ENCODE data around the gene SMURF1. TPM values are rescaled to one million over a fixed set of nuclear protein-coding genes. Genes with fewer than 3 reads are reported as not detected.

The SMURF1 gene
- total RNA-seq, 1 donor from 2014 or later: 22.1 TPM

DNA sequence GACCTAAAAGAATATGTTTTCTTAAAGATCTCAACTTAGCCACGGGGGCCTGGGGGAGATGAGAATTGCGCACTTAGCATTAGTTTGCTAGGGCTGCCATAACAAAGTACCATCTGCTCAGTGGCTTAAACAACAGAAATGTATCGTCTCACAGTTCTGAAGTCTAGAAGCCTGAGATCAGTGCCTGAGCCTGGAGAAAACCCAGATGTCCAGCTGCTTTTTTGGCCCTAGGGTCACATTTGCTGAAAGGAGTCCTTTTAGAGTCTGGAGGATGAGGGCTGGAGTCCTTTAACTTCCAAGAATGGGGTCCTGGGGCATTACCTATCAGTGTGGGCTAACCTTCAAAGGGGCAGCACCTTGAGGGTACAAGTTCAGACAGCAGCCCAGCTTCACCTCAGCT, 48.2 kb downstream of the SMURF1 start:
- H3K27ac Mint-ChIP-seq: no peak overlapping the region
- peaks cover 40% of the 10 kb centered on the region for H3K4me1 Mint-ChIP-seq (ENCODE audit: unreplicated experiment)
- TF ChIP-seq, protein P1, sequence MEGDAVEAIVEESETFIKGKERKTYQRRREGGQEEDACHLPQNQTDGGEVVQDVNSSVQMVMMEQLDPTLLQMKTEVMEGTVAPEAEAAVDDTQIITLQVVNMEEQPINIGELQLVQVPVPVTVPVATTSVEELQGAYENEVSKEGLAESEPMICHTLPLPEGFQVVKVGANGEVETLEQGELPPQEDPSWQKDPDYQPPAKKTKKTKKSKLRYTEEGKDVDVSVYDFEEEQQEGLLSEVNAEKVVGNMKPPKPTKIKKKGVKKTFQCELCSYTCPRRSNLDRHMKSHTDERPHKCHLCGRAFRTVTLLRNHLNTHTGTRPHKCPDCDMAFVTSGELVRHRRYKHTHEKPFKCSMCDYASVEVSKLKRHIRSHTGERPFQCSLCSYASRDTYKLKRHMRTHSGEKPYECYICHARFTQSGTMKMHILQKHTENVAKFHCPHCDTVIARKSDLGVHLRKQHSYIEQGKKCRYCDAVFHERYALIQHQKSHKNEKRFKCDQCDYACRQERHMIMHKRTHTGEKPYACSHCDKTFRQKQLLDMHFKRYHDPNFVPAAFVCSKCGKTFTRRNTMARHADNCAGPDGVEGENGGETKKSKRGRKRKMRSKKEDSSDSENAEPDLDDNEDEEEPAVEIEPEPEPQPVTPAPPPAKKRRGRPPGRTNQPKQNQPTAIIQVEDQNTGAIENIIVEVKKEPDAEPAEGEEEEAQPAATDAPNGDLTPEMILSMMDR (conservative IDR thresholded peaks at IDR 0.05): no peak
- no peaks in the 10 kb centered on the region for H3K27me3 Mint-ChIP-seq
- DNase-seq (ENCODE audit: extremely low spot score, unreplicated experiment): no peak
- peaks cover 8% of the 10 kb centered on the region for H3K9me3 Mint-ChIP-seq
- peaks cover 18% of the 10 kb centered on the region for H3K36me3 Mint-ChIP-seq
- no peak overlapping the region for H3K4me3 Mint-ChIP-seq

DNA sequence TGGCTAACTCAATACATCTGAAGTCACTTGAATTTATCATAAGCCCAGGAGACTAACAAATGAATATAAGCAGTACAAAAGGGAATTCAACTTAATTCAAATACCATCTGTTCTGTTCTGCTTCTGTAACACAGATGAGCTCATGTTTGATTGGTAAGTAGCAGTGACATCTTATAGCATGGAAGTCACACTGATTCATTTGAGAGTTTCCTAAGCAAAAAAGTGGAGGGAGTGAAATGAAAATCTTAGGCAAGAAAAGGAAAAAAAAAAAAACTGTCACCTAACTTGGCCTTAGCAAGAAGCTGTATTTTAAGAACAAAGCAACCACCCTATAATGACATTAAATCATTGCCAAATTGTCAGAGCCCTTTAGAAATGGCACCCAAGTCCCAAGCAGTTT, 49.5 kb downstream of the SMURF1 start:
- Mint-ChIP-seq H3K9me3 (peaks cover 6% of the 10 kb centered on the region), H3K4me3 (no peak overlapping the region), H3K27ac (no peak overlapping the region), H3K36me3 (peaks cover 18% of the 10 kb centered on the region), H3K27me3 (no peaks in the 10 kb centered on the region), H3K4me1 (ENCODE audit: unreplicated experiment) (peaks cover 42% of the 10 kb centered on the region)
- TF ChIP-seq, protein P1 (conservative IDR thresholded peaks at IDR 0.05): no peak
- DNase-seq (ENCODE audit: extremely low spot score, unreplicated experiment): no peak

DNA sequence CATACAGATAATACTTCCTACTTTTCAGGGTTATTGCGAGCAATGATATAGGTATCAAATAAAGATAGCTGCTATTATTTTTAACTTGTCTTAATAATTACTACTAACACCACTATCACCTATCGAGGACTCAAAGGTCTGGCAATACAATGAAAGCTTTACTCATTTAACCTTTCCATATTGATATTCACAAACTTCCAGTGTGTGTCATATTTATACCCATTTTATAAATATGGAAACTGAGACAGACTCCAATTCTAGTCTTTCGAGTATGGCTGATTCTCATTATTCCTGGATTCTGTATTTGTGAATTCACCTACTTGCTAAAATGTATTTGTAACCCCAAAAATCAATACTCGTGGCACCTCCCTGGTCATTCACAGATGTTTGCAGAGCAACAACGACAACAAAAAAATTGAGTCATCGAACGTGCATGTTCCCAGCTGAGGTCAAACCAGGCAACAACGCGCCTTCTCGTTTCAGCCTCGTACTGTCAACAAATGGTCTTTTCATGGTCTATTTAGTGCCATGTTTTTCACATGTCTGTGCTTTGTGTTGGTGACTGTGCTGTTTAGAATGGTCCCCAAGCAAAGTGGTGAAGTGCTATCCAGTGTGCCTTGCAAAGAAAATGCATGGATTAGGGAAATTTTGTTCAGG, 51.7 kb downstream of the SMURF1 start:
- TF ChIP-seq, protein P1 (conservative IDR thresholded peaks at IDR 0.05): no peak
- Mint-ChIP-seq H3K9me3 (no peaks in the 10 kb centered on the region), H3K4me1 (ENCODE audit: unreplicated experiment) (peaks cover 36% of the 10 kb centered on the region), H3K27ac (peak overlapping the region; percentile 67), H3K36me3 (peaks cover 12% of the 10 kb centered on the region), H3K27me3 (no peaks in the 10 kb centered on the region), H3K4me3 (peak overlapping the region; percentile 29)
- no peak for DNase-seq (ENCODE audit: extremely low spot score, unreplicated experiment)

DNA sequence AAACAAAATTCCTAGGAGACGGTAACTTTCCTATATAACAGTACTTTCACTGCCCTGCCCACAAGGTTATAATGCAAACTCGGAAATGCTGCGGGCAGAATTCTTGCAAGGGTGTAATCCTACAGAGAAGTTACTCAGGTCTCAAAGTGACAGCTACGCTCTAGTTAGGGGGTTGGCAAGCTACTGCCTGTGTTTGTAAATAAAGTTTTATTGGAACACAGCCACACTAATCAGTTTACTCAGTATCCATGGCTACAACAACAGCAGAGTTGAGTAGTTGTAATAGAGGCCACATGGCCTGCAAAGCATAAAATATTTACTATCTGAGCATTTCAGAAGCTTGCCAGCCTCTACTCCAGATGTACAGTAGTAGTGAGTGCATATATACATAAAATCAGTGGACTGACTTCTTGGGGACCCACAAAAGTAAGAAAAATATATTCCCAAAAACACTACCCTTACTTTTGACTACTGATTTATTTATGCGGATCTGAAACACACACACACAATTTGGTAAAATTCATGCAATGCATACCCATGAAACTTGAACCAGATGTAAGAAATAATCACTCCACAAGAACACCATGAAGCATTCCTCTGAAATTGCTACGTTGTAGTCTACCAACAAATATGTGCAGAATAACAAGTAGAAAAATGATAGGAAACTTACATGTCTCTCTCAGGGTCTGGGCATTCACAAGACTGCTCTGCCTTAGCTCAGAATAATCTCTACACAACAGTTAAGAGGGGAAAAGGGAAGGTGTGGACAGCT, 53.0 kb downstream of the SMURF1 start:
- no peaks in the 10 kb centered on the region for H3K27me3 Mint-ChIP-seq
- TF ChIP-seq, protein P1 (conservative IDR thresholded peaks at IDR 0.05): no peak
- no peaks in the 10 kb centered on the region for H3K9me3 Mint-ChIP-seq
- no peak overlapping the region for H3K4me3 Mint-ChIP-seq
- peaks cover 32% of the 10 kb centered on the region for H3K4me1 Mint-ChIP-seq (ENCODE audit: unreplicated experiment)
- peaks cover 11% of the 10 kb centered on the region for H3K36me3 Mint-ChIP-seq
- peak overlapping the region; percentile 48 for H3K27ac Mint-ChIP-seq
- DNase-seq (ENCODE audit: extremely low spot score, unreplicated experiment): no peak

DNA sequence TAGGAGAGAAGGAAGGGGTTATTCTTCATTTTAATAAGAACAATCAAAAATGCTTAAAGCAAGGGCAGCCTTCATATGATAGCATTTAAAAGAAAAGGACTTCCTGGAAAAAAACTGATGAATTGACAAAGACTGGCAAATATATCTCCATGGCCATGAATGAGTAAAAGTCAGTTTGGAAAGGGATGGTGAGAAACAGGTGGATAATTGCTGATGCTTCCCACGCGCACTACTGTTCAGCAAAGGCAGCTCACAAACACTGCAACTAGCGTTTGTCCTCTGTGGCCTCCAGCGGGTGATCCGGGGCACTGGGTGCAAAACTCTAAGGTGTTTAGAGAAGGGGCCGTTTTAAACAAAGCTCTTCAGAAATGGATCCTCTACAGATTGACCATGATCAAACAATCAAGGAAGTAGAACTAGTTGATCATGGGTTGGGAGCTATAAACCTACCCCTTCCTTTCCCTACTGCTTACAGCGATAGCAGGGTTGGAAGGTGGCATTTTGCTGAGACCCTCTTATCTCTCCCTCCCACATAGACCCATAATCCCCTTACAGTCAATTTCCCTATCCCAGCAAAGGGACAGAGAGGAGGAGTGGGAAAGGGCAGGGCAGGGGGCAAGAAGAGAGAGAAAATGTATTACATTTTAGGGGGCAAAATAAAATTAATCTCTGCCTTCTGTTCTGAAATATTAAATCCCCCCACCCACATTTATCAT, 53.8 kb downstream of the SMURF1 start:
- Mint-ChIP-seq H3K27me3 (no peaks in the 10 kb centered on the region), H3K4me1 (ENCODE audit: unreplicated experiment) (peaks cover 32% of the 10 kb centered on the region), H3K27ac (peak overlapping the region; percentile 32), H3K4me3 (no peak overlapping the region), H3K9me3 (no peaks in the 10 kb centered on the region), H3K36me3 (peaks cover 16% of the 10 kb centered on the region)
- TF ChIP-seq, protein P1 (conservative IDR thresholded peaks at IDR 0.05): no peak
- no peak for DNase-seq (ENCODE audit: extremely low spot score, unreplicated experiment)
